NCI-H226 (cell line): Measurements from ENCODE around the gene OSTF1.

Experiments used
- DNase-seq: peaks from one replicate; pipeline ENCODE4 v3.0.0-alpha.2; 2015

Gene OSTF1

DNA sequence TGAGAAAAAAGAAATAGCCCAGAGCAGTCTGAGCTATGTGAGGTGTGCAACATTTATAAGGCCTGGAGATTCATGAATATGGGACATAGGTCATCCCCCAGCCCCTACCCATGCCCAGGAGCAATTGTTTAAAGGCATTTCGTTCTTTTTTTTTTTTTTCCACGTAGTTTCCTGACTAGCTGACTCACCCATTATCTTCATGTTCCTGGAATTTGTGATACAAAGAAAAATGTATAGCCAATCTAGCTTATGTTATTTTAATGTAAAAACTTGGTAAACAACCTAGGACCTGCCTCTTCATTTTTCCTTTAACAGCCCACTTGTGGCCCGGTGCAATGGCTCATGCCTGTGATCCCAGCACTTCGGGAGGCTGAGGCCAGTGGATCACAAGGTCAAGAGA, 81.3 kb downstream of the OSTF1 start:
- peak; percentile 63 for DNase-seq

DNA sequence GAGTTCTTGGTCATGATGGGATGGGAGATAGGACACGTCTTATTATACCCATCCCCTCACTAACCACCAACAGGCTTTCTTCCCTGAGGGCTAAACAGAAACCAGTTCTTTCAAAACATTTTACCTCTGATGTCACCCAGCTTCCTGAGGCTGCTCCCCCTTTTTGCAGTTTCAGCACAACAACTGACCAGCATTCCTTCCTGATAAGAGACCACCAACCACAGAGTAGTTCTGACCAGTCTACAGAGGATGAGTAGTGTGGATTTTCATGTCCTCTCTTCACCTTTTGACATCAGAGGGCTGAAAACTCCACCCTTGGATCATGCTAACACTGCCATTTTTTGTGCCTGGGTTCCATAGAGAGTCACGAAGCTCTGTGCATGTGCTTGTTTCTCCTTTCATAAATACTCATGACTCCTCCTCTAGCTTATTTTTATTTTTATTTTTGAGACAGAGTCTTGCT, 82.6 kb downstream of the OSTF1 start:
- DNase-seq = peak; percentile 96

DNA sequence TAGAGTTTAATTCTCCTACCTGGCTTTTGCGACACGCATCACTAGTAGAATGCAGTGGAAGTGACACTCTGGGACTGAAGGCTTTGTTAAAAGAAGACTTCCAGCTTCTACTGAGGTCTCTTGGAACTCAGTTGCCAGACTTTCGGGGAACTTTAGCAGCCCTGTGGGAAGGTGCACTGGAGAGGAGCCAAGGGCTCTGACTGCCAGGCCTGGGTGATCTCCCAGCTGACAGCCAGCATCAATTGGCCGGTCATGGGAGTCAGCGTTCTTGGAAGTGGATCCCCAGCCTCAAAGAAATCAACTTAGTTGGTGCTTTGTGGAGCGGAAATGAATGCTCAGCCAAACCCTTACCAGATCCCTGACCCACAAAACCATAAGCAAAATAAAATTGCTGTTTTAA, 87.1 kb downstream of the OSTF1 start:
- DNase-seq = no peak

DNA sequence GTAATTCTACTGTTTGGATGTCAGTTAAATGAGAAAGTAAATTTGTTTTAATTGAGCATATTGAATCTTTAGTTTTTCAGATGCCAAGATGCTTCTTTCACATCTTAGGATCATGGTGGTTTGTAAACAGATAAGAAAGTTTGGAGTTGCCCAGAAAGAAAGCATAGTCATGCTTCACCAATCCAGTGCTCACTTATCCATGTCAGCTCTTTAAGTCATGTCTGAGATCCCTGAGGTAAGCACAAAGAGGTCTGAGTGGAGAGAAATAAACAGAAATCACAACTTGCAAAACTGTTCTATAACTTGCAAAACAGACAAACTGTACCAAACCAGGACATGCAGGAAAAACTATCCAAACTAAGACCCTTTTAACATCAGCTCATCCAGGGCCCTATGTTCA, 87.7 kb downstream of the OSTF1 start:
- DNase-seq = no peak

DNA sequence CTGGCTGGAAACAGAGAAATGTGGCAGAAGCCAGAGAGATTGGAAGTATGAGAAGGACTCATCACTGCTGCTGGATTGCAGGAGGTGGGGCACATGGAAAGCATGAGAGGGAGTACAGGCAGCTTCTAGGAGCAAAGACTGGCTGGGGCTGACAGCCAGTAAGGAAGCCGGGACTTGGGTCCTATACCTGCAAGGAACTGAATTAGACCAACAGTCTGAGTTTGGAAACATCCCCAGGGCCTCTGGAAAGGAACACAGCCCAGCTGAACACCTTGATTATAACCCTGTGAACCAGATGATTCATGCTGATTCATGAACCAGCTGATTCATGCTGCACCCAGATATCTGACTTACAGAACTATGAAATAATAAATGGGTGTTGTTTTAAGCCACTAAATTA, 93.4 kb downstream of the OSTF1 start:
- peak; percentile 91 for DNase-seq

DNA sequence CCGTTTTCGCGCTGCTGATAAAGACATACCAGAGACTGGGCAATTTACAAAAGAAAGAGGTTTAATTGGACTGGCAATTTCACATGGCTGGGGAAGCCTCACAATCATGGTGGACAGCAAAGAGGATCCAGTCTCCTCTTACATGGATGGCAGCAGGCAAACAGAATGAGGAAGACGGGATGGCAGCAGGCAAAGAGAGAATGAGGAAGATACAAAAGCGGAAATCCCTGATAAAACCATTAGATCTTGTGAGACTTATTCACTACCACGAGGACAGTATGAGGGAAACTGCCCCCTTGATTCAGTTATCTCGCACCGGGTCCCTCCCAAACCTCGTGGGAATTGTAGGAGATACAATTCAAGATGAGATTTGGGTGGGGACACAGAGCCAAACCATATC, 95.0 kb downstream of the OSTF1 start:
- DNase-seq = no peak

DNA sequence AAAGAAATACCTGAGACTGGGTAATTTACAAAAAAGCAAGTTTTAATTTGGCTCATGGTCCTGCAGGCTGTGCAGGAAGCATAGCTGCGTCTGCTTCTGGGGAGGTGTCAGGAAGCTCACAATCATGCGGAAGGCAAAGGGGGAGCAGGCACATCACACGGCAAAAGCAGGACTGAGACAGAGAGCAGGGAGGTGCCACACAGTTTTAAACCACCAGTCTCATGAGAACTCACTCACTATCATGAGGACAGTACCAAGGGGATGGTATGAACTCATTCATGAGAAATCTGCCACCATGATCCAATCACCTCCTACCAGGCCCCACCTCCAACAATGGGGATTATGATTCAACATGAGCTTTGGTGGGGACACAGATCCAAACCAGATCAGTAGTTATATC, 96.2 kb downstream of the OSTF1 start:
- no peak for DNase-seq

DNA sequence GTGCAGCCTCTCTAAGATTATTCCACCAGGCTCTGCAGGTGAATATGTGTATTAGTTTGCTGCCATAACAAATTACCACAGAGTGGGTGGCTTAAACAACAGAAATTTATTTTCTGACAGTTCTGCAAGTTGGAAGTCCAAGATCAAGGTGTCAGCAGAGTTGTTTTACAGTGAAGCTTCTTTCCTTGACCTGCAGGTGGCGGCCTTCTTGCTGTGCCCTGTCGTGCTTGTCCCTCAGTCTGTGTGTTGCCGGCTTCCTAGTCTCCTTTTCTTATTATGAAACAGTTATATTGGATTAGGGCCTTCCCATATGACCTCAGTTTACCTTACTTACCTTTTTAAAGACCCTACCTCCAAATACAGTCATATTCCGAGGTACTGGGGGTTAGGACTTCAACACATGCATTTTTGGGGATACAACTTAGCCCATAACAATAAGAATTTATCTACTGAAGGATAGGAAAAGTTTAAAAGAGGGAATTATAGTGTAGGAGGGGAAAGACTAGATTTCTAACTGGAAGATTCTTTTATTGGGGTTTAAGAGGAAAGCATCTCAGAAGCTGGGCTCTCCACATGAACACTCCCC, 97.4 kb downstream of the OSTF1 start:
- no peak for DNase-seq

DNA sequence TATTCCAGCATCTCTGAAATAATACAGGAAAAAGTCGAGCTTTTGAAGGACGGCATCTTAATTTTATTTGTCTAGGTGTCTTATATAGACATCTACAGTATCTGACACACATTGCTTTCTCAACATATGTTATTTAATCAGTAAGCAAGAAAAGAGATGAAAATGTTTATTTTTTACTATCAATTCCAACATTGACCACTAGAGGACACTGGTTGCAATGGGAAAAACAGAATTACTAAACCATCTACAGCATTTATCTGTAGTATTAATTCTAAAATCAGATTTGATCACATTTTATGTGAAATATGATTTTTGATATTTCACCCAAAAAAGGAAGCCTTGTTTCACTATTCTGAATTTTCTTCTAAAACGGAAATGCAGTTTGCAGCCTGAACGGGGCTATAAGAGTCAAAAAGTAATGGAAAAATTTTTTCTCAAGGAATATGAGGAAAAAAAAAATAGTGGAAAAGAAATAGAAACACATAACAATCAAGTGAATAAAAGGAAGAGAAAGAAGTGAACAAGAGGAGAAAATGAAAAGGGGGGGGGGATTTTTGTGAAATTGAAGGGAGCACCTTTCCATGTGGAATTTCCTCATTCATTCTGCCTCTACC, 98.6 kb downstream of the OSTF1 start:
- DNase-seq = no peak

DNA sequence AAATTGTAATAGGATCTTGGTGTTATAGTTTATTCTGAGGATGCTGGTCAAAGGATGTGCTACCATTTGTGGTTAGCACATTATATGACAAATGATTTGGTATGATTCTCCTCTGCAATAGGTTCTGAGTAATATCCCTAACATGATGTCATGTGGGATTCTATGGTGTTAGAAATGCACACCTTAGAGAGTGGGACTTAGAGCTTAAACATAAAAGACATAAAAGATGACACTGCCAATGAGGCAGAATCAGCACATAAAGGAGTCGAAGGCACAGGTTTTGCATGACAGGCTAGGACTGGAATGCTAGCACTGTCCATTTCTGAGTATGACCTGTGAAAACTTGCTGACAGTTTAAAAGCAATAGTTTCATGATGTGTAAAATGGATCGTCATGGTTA, 100.4 kb downstream of the OSTF1 start:
- no peak for DNase-seq

DNA sequence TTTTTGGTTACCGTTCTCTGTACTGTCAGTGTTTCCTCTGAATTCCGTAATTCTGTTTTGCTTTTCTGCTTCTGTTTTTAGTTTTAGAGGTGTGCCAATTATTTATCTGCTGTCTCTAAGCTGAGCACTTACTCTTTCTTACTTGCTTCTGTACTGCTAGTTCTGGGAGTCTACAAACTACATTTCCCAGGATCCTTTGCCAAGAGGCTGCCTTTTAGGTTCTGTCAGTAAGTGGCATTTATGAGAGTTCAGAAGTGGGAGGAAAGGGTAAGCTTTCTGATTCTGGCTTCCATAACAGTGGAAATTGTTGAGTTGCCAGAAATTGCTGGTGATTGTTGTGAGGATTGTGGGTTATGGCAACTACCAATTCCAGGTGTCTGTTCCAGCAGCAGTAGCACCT, 102.4 kb downstream of the OSTF1 start:
- no peak for DNase-seq
